ENCODE results near the gene SNX24. TPM values are rescaled to one million over a fixed set of nuclear protein-coding genes. Genes with fewer than 3 reads are reported as not detected.

SNX24 gene
- total and polyA plus RNA-seq, 2 experiments from 2014 or later = 18.0 to 27.5 TPM

GRCh38 chr5:122936088-122936487 is 90.7 kb downstream of the SNX24 start:
- H3F3A ChIP-seq (replicated peaks; ENCODE audit: low read depth) = no peaks in the 10 kb centered on the region
- DNase-seq (ENCODE audit: low spot score) = no peak
- no peak for ATAC-seq
- H3K27ac ChIP-seq (ENCODE audit: low read depth) = no peak overlapping the region
- Mint-ChIP-seq H3K36me3 (ENCODE audit: low read depth) (no peaks in the 10 kb centered on the region), H3K27ac (no peak overlapping the region), H3K4me3 (no peak overlapping the region), H3K4me1 (peaks cover 32% of the 10 kb centered on the region), H3K27me3 (ENCODE audit: insufficient read depth, low read depth, poor library complexity) (peaks cover 2% of the 10 kb centered on the region), H3K9me3 (no peaks in the 10 kb centered on the region)
- H3K4me2 ChIP-seq = no peak overlapping the region
- no peaks in the 10 kb centered on the region for H4K20me1 ChIP-seq (replicated peaks; ENCODE audit: insufficient read depth)
- no peaks in the 10 kb centered on the region for H3K79me2 ChIP-seq (replicated peaks; ENCODE audit: insufficient read depth)
- H3K9me2 ChIP-seq (ENCODE audit: insufficient read depth) = no peaks in the 10 kb centered on the region
- H3K36me3 ChIP-seq (ENCODE audit: insufficient read depth) = no peaks in the 10 kb centered on the region
- H3K4me3 ChIP-seq = no peak overlapping the region
- TF ChIP-seq CREB1 (CRISPR knock-in tag; IDR thresholded peaks at IDR 0.05; ENCODE audit: low read depth) (no peak), NANOG (IDR thresholded peaks at IDR 0.05; ENCODE audit: borderline replicate concordance) (no peak), JUNB (IDR thresholded peaks at IDR 0.05; ENCODE audit: unreplicated experiment) (no peak), ZNF114 (CRISPR knock-in tag; IDR thresholded peaks at IDR 0.05) (no peak), ZNF331 (CRISPR knock-in tag; IDR thresholded peaks at IDR 0.05; ENCODE audit: low read depth) (no peak), ZNF462 (CRISPR knock-in tag; IDR thresholded peaks at IDR 0.05) (no peak), EZH2phosphoT487 (IDR thresholded peaks at IDR 0.05; ENCODE audit: unreplicated experiment) (no peak), POLR2AphosphoS5 (IDR thresholded peaks at IDR 0.05; ENCODE audit: low read depth) (no peak), CTCF (conservative IDR thresholded peaks at IDR 0.05; ENCODE audit: low read depth in 2 of 2) (no peak), EZH2 (IDR thresholded peaks at IDR 0.05; ENCODE audit: low read depth, unreplicated experiment) (no peak), STAT1 (IDR thresholded peaks at IDR 0.05; ENCODE audit: unreplicated experiment) (no peak), ETS1 (IDR thresholded peaks at IDR 0.05) (no peak), REST (IDR thresholded peaks at IDR 0.05; ENCODE audit: unreplicated experiment) (no peak)
- no peak overlapping the region for H2AFZ ChIP-seq
- no peaks in the 10 kb centered on the region for H3K27me3 ChIP-seq (ENCODE audit: insufficient read depth)
- H3K4me1 ChIP-seq (ENCODE audit: insufficient read depth) = peaks cover 14% of the 10 kb centered on the region

Measured in GM23338 (cell line).